G401.6 (cell line): ENCODE results near the gene C1QTNF3.

Experiments used
- FAIRE-seq: peaks from 2 replicates; lab custom pipeline; 2012; peaks lifted over from hg19 to GRCh38; lab: Jason Lieb, UNC

C1QTNF3 gene

DNA sequence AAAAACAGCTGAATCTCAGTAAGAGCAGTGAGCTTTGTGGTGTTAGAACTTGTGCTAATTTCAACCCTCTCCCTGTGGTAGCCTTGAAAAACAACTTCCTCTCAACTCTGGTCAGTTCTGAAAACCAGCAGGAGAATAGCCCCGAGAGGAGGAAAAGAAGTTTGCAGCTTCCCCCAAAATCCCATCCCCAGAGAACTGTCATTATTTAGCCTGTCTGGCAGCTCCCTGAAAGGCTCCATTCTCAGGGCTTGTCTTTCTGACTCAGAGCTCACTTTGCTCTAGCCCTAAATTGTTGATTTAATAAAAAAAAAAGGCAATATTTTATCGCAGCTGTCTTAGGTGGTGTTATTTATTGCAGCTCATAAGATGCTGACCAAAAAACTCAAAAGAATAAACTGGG is 47.1 kb downstream of the C1QTNF3 start:
- no peak for FAIRE-seq

DNA sequence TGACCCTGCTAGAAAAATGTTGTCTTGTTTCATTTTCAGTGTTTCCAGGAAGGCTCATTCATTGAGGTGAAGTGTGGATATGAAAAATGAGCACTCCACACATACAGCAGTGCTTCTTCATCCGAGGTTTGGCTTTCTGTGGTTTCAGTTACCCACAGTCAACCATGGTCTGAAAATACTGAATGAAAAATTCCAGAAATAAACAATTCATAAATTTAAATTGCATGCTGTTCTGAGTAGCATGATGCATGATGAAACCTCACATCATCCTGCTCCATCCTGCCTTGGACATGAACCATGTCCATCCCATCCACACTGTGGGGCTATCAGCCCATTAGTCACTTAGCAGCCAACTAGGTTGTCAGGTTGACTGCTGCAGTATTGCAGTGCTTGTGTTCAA is 48.2 kb downstream of the C1QTNF3 start:
- no peak for FAIRE-seq

GRCh38 chr5:33992864-33993263 is 50.1 kb downstream of the C1QTNF3 start:
- no peak for FAIRE-seq

- no peak for FAIRE-seq
Measured at GRCh38 chr5:33985447-33985846, 57.6 kb downstream of the C1QTNF3 start.

GRCh38 chr5:33984671-33985124 is 58.3 kb downstream of the C1QTNF3 start, which contains the start of gene SLC45A2:
Gene SLC45A2, minus strand, starts transcription at chr5:33984693. Its CDS starts 110 bp downstream, at chr5:33984583.
- FAIRE-seq, result no peak

- FAIRE-seq, result no peak
Measured at GRCh38 chr5:33984178-33984577, 58.8 kb downstream of the C1QTNF3 start.

- FAIRE-seq, result no peak
Measured at GRCh38 chr5:33981408-33982162, 61.4 kb downstream of the C1QTNF3 start.

DNA sequence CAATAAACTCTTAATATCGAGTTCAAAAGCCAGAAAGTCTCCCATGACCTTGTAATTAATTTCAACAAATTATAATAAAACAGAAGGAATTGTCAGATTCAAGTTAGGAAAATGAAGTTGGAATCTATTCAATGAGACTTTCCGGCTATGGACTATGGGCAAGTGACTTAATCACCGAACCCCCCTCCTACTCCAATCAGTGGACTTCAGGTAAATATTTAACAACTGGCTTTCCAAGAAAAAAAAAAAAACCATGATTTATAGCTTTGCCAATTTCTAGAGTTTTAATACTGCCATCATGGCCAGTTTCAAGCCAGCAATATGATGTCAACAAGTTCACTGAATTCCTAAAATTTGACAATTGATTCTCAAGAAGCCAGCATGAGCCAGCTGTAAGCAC is 63.0 kb downstream of the C1QTNF3 start:
- FAIRE-seq, result no peak

DNA sequence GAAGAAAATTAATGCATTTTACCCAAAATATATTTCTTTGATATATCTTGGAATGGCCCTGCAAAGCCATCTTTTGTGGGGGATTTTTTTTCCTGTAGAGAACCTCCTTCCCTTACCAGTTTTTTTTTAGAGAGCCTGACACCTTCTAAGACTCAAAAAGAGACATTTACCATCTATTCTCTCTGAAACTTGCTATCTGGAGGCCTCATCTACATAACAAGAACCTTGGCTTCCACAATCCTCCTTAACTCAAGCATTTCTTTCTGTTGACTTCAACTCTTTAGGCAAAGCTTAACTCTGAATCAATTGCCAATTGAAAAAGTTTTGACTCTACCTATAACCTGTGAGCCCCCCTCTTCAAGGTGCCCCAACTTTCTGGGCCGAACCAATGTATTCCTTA is 64.7 kb downstream of the C1QTNF3 start:
- FAIRE-seq, result no peak

DNA sequence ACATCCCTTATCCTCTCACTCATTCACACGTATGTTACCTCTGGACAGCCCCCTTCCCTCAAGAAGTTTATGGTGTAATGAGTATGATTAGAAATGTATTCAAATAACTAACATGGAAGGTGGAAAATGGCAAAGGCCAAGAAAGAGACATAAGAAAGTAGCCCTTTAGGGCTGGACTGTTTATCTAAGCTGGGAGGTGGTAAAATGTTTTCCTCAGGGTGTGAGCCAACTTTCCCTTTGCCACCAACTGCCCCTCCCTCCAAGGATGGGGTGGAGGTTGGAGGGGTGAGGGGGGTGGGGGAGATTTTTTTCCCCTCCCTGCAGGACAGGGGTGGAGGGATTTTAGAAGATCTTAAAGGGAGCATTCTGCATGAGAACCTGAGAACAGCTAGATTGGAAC is 66.7 kb downstream of the C1QTNF3 start:
- FAIRE-seq, result no peak

DNA sequence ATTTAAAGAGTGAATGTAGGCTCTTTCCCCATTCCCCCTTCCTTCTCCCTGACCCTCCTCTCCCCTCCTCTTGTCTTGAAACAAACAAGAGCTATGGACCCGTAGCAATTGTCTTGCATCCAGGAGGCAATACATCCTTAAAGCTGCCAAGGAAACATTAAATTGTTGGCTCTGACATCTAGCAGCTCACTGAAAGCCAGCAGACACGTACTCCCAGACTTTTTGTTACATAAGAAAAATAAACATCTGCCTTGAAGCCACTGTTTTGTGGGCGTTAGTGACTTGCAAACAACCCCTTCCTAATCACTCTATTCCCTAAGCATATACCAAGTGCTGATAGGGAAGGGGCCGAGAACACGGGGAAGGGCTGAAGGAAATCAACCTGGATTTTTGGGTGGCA is 67.2 kb downstream of the C1QTNF3 start:
- no peak for FAIRE-seq

- FAIRE-seq, result no peak
Measured at GRCh38 chr5:33973271-33973670, 69.7 kb downstream of the C1QTNF3 start.

DNA sequence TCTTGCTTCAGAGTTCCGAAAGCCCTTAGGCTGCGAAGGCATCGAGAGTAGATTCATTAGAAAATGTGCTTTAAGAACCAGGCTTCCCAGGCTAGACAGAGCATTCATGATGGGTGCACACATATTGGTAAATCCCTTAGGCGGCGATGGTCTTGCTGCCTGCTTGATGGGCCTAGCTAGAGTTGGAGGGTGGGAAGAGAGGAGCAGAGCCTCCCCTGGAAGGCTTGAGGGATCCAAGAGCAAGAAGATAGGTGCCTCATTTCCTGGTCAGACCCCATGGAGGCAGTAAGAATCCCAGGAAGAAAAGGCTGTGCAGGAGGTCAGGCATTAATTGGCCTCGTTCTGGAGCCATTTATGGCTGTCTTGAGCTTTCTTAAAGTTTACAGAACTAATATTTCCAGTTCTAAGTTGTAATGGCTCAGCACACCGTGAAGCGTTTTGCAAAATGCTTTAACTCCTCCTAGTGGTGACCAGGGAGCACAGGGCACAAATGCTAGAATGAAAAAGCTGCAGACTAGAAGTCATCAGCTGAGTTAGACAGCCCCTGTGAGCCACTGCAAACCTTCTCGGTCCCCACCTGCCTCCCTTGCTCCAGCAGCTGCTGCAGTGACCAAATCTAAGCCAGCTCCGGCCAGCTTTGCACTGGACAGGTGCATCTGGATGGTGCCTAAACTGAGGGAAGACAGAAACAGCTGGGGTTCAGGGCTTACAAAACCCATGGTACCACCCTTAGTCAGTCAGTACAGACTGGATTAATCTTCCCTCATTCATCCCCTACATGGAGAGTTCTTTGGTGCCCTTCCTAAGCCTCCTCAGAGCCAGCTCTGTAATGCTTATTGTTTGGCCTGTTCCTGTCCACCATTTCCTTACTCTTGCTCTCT is 73.2 kb downstream of the C1QTNF3 start:
- no peak for FAIRE-seq

DNA sequence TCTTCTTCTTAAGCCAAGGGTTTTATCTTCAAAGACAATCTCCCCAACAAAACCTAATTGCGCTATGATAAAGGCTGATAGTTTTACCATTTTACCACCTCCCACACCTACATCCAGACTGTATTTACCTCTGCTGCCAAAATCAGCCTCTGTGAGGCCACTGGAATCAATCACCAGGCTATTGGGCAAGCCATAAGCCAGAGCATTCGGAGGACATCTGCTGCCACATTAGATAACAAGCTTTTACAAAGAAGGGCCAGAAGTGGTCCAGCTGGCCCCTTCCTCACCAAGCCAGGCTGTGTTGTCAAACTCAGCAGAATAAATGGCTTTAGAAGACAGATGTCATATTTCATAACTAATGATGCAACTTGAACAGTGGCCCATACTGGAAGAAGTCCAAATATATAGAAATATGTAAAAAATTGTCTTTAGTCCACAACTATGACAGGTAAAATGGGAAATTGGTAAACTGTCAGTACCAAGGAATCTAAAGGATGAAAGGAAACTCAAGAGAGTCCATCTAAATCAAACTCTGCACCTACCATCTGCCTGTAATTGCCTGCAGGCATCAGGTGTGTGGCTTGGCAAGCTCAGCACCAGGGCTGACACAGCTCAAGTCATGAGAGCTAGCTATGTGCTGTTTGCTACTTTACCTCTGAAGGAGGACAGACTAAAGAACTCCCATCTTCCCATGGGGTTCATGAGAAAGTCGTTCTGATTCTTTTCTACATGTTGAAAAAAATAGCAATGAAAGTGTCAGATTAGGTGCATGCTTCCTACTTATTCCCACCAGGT is 74.6 kb downstream of the C1QTNF3 start:
- FAIRE-seq, result no peak
